IMR-90 (cell line): ENCODE data around the gene NR6A1. TPM values are rescaled to one million over a fixed set of nuclear protein-coding genes. Genes with fewer than 3 reads are reported as not detected.
A peak's percentile ranks its signal among the peaks of the same experiment; 100 is the strongest.

Experiments
- ATAC-seq: fragments of 200-7000 bp; cut with Tn5 transposase; 2 replicates; pipeline ENCODE4 v1.9.1; 2020; ENCODE audit warnings: low read depth, mild to moderate bottlenecking, moderate library complexity
- BruUV-seq: library from RNA; stranded (reverse); fragments of 400-500 nt; replicated peaks from 2 replicates; lab custom pipeline; 2021; lab: Mats Ljungman, UMichigan
- CTCF ChIA-PET: fragments of 300-600 bp; formaldehyde crosslinking; extraction: SDS; loops from one replicate; lab custom pipeline; 2021; ENCODE audit warnings: antibody characterized with exemption; lab: Yijun Ruan, JAX
- POLR2A ChIA-PET: fragments of 300-600 bp; sonication (Branson Sonifier 250); formaldehyde crosslinking; loops from one replicate; lab custom pipeline; 2022; ENCODE audit warnings: antibody characterized with exemption; ENCODE audit not compliant: unreplicated experiment; lab: Charles Lee
- DNase-seq: peaks from one replicate; pipeline ENCODE4 v3.0.0; 2013
- H2AFZ ChIP-seq: replicated peaks from 2 replicates; pipeline ENCODE3; 2013; ENCODE audit warnings: low read length, mild to moderate bottlenecking; ENCODE audit not compliant: poor library complexity
- H2AK5ac ChIP-seq: 2 replicates; pipeline ENCODE4 v1.6.1; 2013; ENCODE audit warnings: low read depth, low read length, inconsistent platforms
- H2AK9ac ChIP-seq: replicated peaks from 2 replicates; pipeline ENCODE3; 2013; ENCODE audit warnings: mild to moderate bottlenecking, low read depth, low read length, moderate library complexity; ENCODE audit not compliant: poor library complexity
- H2BK120ac ChIP-seq: 2 replicates; pipeline ENCODE4 v1.6.1; 2013; ENCODE audit warnings: low read depth, low read length, inconsistent platforms
- H2BK15ac ChIP-seq: 3 replicates; pipeline ENCODE4 v1.6.1; 2013; ENCODE audit warnings: low read depth, low read length, inconsistent platforms
- H2BK20ac ChIP-seq: 2 replicates; pipeline ENCODE4 v1.6.1; 2013; ENCODE audit warnings: low read depth, mild to moderate bottlenecking, inconsistent platforms, low read length, moderate library complexity
- H2BK5ac ChIP-seq: 2 replicates; pipeline ENCODE4 v1.6.1; 2013; ENCODE audit warnings: mild to moderate bottlenecking, low read depth, low read length, inconsistent platforms; ENCODE audit not compliant: poor library complexity, severe bottlenecking
- H3K14ac ChIP-seq: replicated peaks from 2 replicates; pipeline ENCODE4 v1.6.1; 2013; ENCODE audit warnings: low read depth, low read length, inconsistent platforms
- H3K18ac ChIP-seq: 2 replicates; pipeline ENCODE4 v1.6.1; 2013; ENCODE audit warnings: low read depth, low read length, control low read depth
- H3K23ac ChIP-seq: 2 replicates; pipeline ENCODE4 v1.6.1; 2013; ENCODE audit warnings: low read depth, low read length, inconsistent platforms
- H3K27ac ChIP-seq: 2 replicates; pipeline ENCODE4 v1.5.1; 2013; ENCODE audit warnings: mild to moderate bottlenecking, control low read depth, low read length; ENCODE audit not compliant: insufficient read depth
- H3K27me3 ChIP-seq: 2 replicates; pipeline ENCODE4 v1.6.1; 2013; ENCODE audit warnings: low read length; ENCODE audit not compliant: control insufficient read depth, insufficient read depth
- H3K36me3 ChIP-seq: 2 replicates; pipeline ENCODE4 v1.6.1; 2013; ENCODE audit warnings: low read length, mixed read lengths; ENCODE audit not compliant: control insufficient read depth, insufficient read depth
- H3K4ac ChIP-seq: 2 replicates; pipeline ENCODE4 v1.6.1; 2013; ENCODE audit warnings: low read depth, low read length, inconsistent platforms
- H3K4me1 ChIP-seq: 2 replicates; pipeline ENCODE4 v1.6.1; 2013; ENCODE audit warnings: low read length, mixed read lengths; ENCODE audit not compliant: control insufficient read depth, insufficient read depth
- H3K4me2 ChIP-seq: 2 replicates; pipeline ENCODE4 v1.6.1; 2013; ENCODE audit warnings: low read depth, mild to moderate bottlenecking, control low read depth, low read length, moderate library complexity
- H3K4me3 ChIP-seq: 2 replicates; pipeline ENCODE4 v1.5.1; 2013; ENCODE audit warnings: low read depth, mild to moderate bottlenecking, control low read depth, low read length, moderate library complexity; ENCODE audit not compliant: insufficient read depth
- H3K56ac ChIP-seq: 2 replicates; pipeline ENCODE4 v1.6.1; 2013; ENCODE audit warnings: low read length, inconsistent platforms; ENCODE audit not compliant: insufficient read depth; ENCODE audit errors: extremely low read depth
- H3K79me1 ChIP-seq, 2 experiments: 2 replicates each; pipeline ENCODE4 v1.6.1; 2013; ENCODE audit warnings: low read length in 2 of 2, inconsistent platforms in 1 of 2, low read depth in 1 of 2
- H3K9ac ChIP-seq: 2 replicates; pipeline ENCODE4 v1.6.1; 2013; ENCODE audit warnings: low read depth, low read length, control low read depth
- H3K9me1 ChIP-seq: 2 replicates; pipeline ENCODE4 v1.6.1; 2013; ENCODE audit warnings: low read length, inconsistent platforms; ENCODE audit not compliant: insufficient read depth
- H3K9me3 ChIP-seq: 2 replicates; pipeline ENCODE4 v1.6.1; 2013; ENCODE audit warnings: low read length; ENCODE audit not compliant: control insufficient read depth, insufficient read depth
- H4K20me1 ChIP-seq: 2 replicates; pipeline ENCODE4 v1.6.1; 2013; ENCODE audit warnings: low read length, inconsistent platforms; ENCODE audit not compliant: insufficient read depth
- H4K5ac ChIP-seq: 2 replicates; pipeline ENCODE4 v1.6.1; 2013; ENCODE audit warnings: mild to moderate bottlenecking, low read depth, low read length, control low read depth
- H4K8ac ChIP-seq, 2 experiments: 2 replicates each; pipeline ENCODE4 v1.6.1; 2013; ENCODE audit warnings: low read depth in 2 of 2, low read length in 2 of 2, control low read depth in 1 of 2, inconsistent platforms in 1 of 2
- H4K91ac ChIP-seq: 2 replicates; pipeline ENCODE4 v1.6.1; 2013; ENCODE audit warnings: low read depth, low read length, inconsistent platforms; ENCODE audit not compliant: insufficient read depth
- BHLHE40 ChIP-seq: fragments of 150-350 bp; IDR thresholded peaks from 2 replicates; pipeline ENCODE4 v1.6.1; 2016; ENCODE audit warnings: mild to moderate bottlenecking, low read depth, low read length
- CEBPB ChIP-seq: IDR thresholded peaks from 2 replicates; pipeline ENCODE4 v1.6.1; 2012; ENCODE audit warnings: low read depth, low read length, improper control_type of control experiment
- CHD1 ChIP-seq: IDR thresholded peaks from 2 replicates; pipeline ENCODE4 v1.6.1; 2012; ENCODE audit warnings: low read depth, low read length, improper control_type of control experiment
- ELK1 ChIP-seq: fragments of 150-350 bp; IDR thresholded peaks from 2 replicates; pipeline ENCODE4 v1.6.1; 2016; ENCODE audit warnings: low read depth, mild to moderate bottlenecking, low read length, moderate library complexity, borderline replicate concordance
- FOS ChIP-seq: fragments of 150-350 bp; IDR thresholded peaks from 2 replicates; pipeline ENCODE4 v1.6.1; 2016; ENCODE audit warnings: low read depth, low read length
- MAFK ChIP-seq: IDR thresholded peaks from 2 replicates; pipeline ENCODE4 v1.6.1; 2012; ENCODE audit warnings: low read depth, low read length, improper control_type of control experiment
- MAZ ChIP-seq: IDR thresholded peaks from 2 replicates; pipeline ENCODE4 v1.6.1; 2012; ENCODE audit warnings: low read depth, mild to moderate bottlenecking, low read length, improper control_type of control experiment, moderate library complexity, borderline replicate concordance
- NFE2L2 ChIP-seq: fragments of 150-350 bp; IDR thresholded peaks from 2 replicates; pipeline ENCODE4 v1.6.1; 2016; ENCODE audit warnings: low read depth, mild to moderate bottlenecking, low read length
- POLR2A ChIP-seq: IDR thresholded peaks from 2 replicates; pipeline ENCODE4 v1.6.1; 2012; ENCODE audit warnings: mild to moderate bottlenecking, low read depth, low read length
- RAD21 ChIP-seq: IDR thresholded peaks from 2 replicates; pipeline ENCODE4 v1.6.1; 2012; ENCODE audit warnings: low read length, improper control_type of control experiment
- RFX5 ChIP-seq: IDR thresholded peaks from 2 replicates; pipeline ENCODE4 v1.8.0; 2012; ENCODE audit warnings: low read depth, mild to moderate bottlenecking, low read length, moderate library complexity
- SMC3 ChIP-seq: fragments of 150-350 bp; IDR thresholded peaks from 2 replicates; pipeline ENCODE4 v1.6.1; 2016; ENCODE audit warnings: low read depth, mild to moderate bottlenecking, antibody characterized with exemption, low read length, moderate library complexity
- USF2 ChIP-seq: fragments of 150-350 bp; IDR thresholded peaks from 2 replicates; pipeline ENCODE4 v1.6.1; 2017; ENCODE audit warnings: mild to moderate bottlenecking, antibody characterized with exemption, low read length, low read depth
- WGBS, 2 experiments: methylation state at CpG; one replicate each; pipeline versions ENCODE4 v1.1.5 to v1.1.7; 2013; ENCODE audit warnings: missing lambda C conversion rate in 2 of 2; ENCODE audit not compliant: insufficient read length in 1 of 2; ENCODE audit errors: extremely low coverage in 2 of 2; 5-methylcytosine and 5-hydroxymethylcytosine counted together
- dilution Hi-C: fragments of 300-500 bp; cut with HindIII; formaldehyde crosslinking; loops from one replicate; pipeline ENCODE4 v1.14.3; 2018; ENCODE audit warnings: low sequenced_read_pairs; ENCODE audit not compliant: unreplicated experiment
- in situ Hi-C: fragments of 300-500 bp; cut with MboI; formaldehyde crosslinking; loops from 3 replicates; pipeline ENCODE4 v1.14.3; 2019; ENCODE audit warnings: low sequenced_read_pairs, inconsistent platforms, mixed read lengths
- intact Hi-C: fragments of 100-400 bp; cut with micrococcal nuclease; formaldehyde crosslinking; loops from 2 replicates; pipeline ENCODE4 v1.10.0; 2022
- polyA plus RNA-seq, 3 experiments: library from polyadenylated mRNA; depleted of rRNA; stranded (reverse); fragments of >200 nt; gene quantifications; 2 replicates each; pipeline ENCODE4 v1.2.3, GENCODE V29; 2012; ENCODE audit warnings: low replicate concordance in 1 of 3
- total RNA-seq: library from RNA; depleted of rRNA; stranded (reverse); fragments of >200 nt; gene quantifications from 2 replicates; pipeline ENCODE4 v1.2.3, GENCODE V29; 2012
- TF ChIP-seq, protein P1 (sequence below): conservative IDR thresholded peaks from 2 replicates; pipeline ENCODE4 v1.5.1; 2012; ENCODE audit warnings: mild to moderate bottlenecking, low read depth, low read length, improper control_type of control experiment

The NR6A1 gene
- total and polyA plus RNA-seq, 2 of the 4 experiments (the other 2 are of a cell fraction): 0.14 to 0.36 TPM

DNA sequence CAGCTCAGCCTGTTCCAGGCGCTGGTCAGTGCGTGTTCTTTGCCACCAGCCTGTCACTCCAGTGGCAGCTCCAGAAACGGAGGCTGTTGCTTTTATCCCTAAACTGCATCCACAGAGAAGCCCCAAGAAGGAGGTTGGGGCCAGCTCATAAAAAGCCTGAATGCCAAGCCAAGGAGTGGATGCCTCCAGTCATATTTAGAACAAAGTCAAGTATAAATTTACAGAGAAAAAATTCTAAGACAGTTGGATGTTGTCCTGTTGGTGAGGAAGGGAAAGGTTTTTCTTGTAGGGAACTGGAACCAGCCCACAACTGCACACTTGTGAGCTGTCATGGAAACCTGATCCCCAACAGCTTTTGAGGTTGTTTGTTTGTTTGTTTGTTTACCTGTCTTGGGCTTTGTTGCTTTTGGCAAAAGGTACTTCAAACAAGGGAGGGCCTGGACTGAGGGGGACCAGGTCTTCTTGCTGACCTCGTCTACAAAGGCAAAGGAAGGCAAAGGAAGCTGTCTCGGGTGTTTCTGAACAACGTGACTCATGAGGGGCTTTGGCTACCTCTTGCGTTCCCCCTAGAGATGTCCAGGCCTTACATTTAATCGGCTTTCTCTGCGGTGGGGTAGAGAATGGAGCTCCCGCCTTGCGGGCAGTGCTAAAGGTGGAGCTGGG is 42.5 kb upstream of the NR6A1 start:
- intact Hi-C loops (loop anchor here (2.0 kb wide), 1 partner anchor 39 kb away; the partner anchor contains the start of gene WDR38), dilution Hi-C loops (no loop called here), in situ Hi-C loops (no loop called here)
- H4K8ac ChIP-seq: peak overlapping the region in 1 of 2 experiments; percentile 90; a peak in 1 of 4 replicates
- TF ChIP-seq FOS: no peak
- TF ChIP-seq, protein P1, sequence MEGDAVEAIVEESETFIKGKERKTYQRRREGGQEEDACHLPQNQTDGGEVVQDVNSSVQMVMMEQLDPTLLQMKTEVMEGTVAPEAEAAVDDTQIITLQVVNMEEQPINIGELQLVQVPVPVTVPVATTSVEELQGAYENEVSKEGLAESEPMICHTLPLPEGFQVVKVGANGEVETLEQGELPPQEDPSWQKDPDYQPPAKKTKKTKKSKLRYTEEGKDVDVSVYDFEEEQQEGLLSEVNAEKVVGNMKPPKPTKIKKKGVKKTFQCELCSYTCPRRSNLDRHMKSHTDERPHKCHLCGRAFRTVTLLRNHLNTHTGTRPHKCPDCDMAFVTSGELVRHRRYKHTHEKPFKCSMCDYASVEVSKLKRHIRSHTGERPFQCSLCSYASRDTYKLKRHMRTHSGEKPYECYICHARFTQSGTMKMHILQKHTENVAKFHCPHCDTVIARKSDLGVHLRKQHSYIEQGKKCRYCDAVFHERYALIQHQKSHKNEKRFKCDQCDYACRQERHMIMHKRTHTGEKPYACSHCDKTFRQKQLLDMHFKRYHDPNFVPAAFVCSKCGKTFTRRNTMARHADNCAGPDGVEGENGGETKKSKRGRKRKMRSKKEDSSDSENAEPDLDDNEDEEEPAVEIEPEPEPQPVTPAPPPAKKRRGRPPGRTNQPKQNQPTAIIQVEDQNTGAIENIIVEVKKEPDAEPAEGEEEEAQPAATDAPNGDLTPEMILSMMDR: no peak
- no peak for TF ChIP-seq MAFK
- TF ChIP-seq POLR2A: no peak
- no peak for TF ChIP-seq RAD21
- TF ChIP-seq USF2: no peak
- TF ChIP-seq MAZ: no peak
- no peak for TF ChIP-seq ELK1
- TF ChIP-seq RFX5: no peak
- TF ChIP-seq CEBPB: no peak
- no peak for TF ChIP-seq CHD1
- no peak for TF ChIP-seq SMC3
- TF ChIP-seq BHLHE40: no peak
- TF ChIP-seq NFE2L2: no peak
- H3K4me2 ChIP-seq: no peak overlapping the region
- H3K9ac ChIP-seq: no peak overlapping the region
- peaks cover 10% of the 10 kb centered on the region; the same call in 1 of the 2 replicates for H3K36me3 ChIP-seq
- 53% methylated on average over 2 of the region's 11 CpGs; no CpG with 5 or more reads in 1 of the 2 experiments for WGBS, 2 experiments
- peak overlapping the region; percentile 61; the same call in 1 of the 3 replicates for H2BK15ac ChIP-seq
- H3K79me1 ChIP-seq: peaks cover 0 to 10% of the 10 kb centered on the region in 2 experiments; a peak in 2 of 4 replicates
- H2AK9ac ChIP-seq: peak overlapping the region; percentile 10
- H2BK5ac ChIP-seq: no peak overlapping the region
- H3K23ac ChIP-seq: no peak overlapping the region
- peak overlapping the region; percentile 79 for H2AK5ac ChIP-seq
- no peaks in the 10 kb centered on the region for H3K27me3 ChIP-seq
- no TSS peak for BruUV-seq
- ATAC-seq: no peak
- H3K4me1 ChIP-seq: peaks cover 27% of the 10 kb centered on the region
- no peak overlapping the region for H2AFZ ChIP-seq
- DNase-seq: no peak
- peak overlapping the region; percentile 86 for H2BK120ac ChIP-seq
- no peak overlapping the region for H3K56ac ChIP-seq
- peak overlapping the region; percentile 44 for H3K18ac ChIP-seq
- ChIA-PET CTCF (interaction anchor here (0.6 to 1.3 kb wide), 5 partner anchors 13 to 44 kb away, joined by 3 to 10 read pairs (median 3); no protein-coding TSS in a partner anchor), POLR2A (no interaction called here)
- peak overlapping the region; percentile 78 for H3K4ac ChIP-seq
- no peaks in the 10 kb centered on the region for H3K9me3 ChIP-seq
- no peak overlapping the region for H3K4me3 ChIP-seq
- peak overlapping the region; percentile 57 for H4K91ac ChIP-seq
- H3K27ac ChIP-seq: peak overlapping the region; percentile 6; the same call in 1 of the 2 replicates
- H2BK20ac ChIP-seq: peak overlapping the region; percentile 74
- H3K14ac ChIP-seq: peak overlapping the region; percentile 59
- H3K9me1 ChIP-seq: peaks cover 25% of the 10 kb centered on the region
- no peaks in the 10 kb centered on the region for H4K20me1 ChIP-seq
- H4K5ac ChIP-seq: peak overlapping the region; percentile 41; the same call in 1 of the 2 replicates
